ENCODE measurements around the gene RHBDD2.
"Not testable (repeated sequence)": the region's sequence is repeated elsewhere in the genome, so short reads cannot be mapped to it uniquely, and the experiment has no call there.

GRCh38 chr7:75833662-75834061 is 45.2 kb upstream of the RHBDD2 start:
- not testable (repeated sequence) for TF ChIP-seq CTCF (IDR thresholded peaks at IDR 0.05 in 8 of 11, conservative IDR thresholded peaks at IDR 0.05 in 3 of 11); POLR2A (IDR thresholded peaks at IDR 0.05); POLR2AphosphoS5 (IDR thresholded peaks at IDR 0.05)

Measured in spleen (tissue), 7 donors.